Trophoblast cell (in vitro differentiated cells and primary cell): ENCODE data around the gene CCDC74B.
"Not testable (repeated sequence)": the region's sequence is repeated elsewhere in the genome, so short reads cannot be mapped to it uniquely, and the experiment has no call there.

Source experiments
- DNase-seq, 2 donors: peaks; one replicate each; pipeline ENCODE4 v3.0.0-alpha.2; 2016
- H2AFZ ChIP-seq: 2 replicates; pipeline ENCODE4 v1.6.1; 2013; ENCODE audit warnings: low read length, moderate library complexity, mild to moderate bottlenecking; ENCODE audit not compliant: insufficient read depth, poor library complexity
- H2AK5ac ChIP-seq: 2 replicates; pipeline ENCODE4 v1.6.1; 2013; ENCODE audit warnings: mild to moderate bottlenecking, low read length
- H2BK120ac ChIP-seq: 2 replicates; pipeline ENCODE4 v1.6.1; 2013; ENCODE audit warnings: low read length, mild to moderate bottlenecking, moderate library complexity; ENCODE audit not compliant: insufficient read depth, poor library complexity
- H2BK12ac ChIP-seq: 2 replicates; pipeline ENCODE4 v1.6.1; 2013; ENCODE audit warnings: mild to moderate bottlenecking, low read length, moderate library complexity
- H2BK5ac ChIP-seq: 2 replicates; pipeline ENCODE4 v1.6.1; 2013; ENCODE audit warnings: low read length, low read depth, moderate library complexity, mild to moderate bottlenecking; ENCODE audit not compliant: poor library complexity
- H3K14ac ChIP-seq: 2 replicates; pipeline ENCODE4 v1.6.1; 2013; ENCODE audit warnings: mild to moderate bottlenecking, low read length
- H3K18ac ChIP-seq: 2 replicates; pipeline ENCODE4 v1.6.1; 2013; ENCODE audit warnings: mild to moderate bottlenecking, low read length
- H3K23ac ChIP-seq: 2 replicates; pipeline ENCODE4 v1.6.1; 2013; ENCODE audit warnings: low read length
- H3K27ac ChIP-seq: 2 replicates; pipeline ENCODE4 v1.5.1; 2013; ENCODE audit warnings: low read depth, mild to moderate bottlenecking, inconsistent platforms, low read length, moderate library complexity
- H3K27me3 ChIP-seq: 2 replicates; pipeline ENCODE4 v1.6.1; 2013; ENCODE audit warnings: inconsistent platforms, mild to moderate bottlenecking, low read length, moderate library complexity; ENCODE audit not compliant: insufficient read depth
- H3K36me3 ChIP-seq, 2 experiments: 1 replicate in 1 of 2; 2 replicates in 1 of 2; pipeline ENCODE4 v1.6.1; 2013; ENCODE audit warnings: low read length in 2 of 2, mild to moderate bottlenecking in 2 of 2, moderate library complexity in 1 of 2; ENCODE audit not compliant: insufficient read depth in 2 of 2, control insufficient read depth in 1 of 2
- H3K4ac ChIP-seq: 2 replicates; pipeline ENCODE4 v1.6.1; 2013; ENCODE audit warnings: low read depth, mild to moderate bottlenecking, low read length, moderate library complexity
- H3K4me1 ChIP-seq, 2 experiments: 1 replicate in 1 of 2; 2 replicates in 1 of 2; pipeline ENCODE4 v1.6.1; 2013; ENCODE audit warnings: low read length in 2 of 2, mild to moderate bottlenecking in 2 of 2, moderate library complexity in 1 of 2; ENCODE audit not compliant: insufficient read depth in 2 of 2, control insufficient read depth in 1 of 2
- H3K4me2 ChIP-seq: 2 replicates; pipeline ENCODE4 v1.6.1; 2013; ENCODE audit warnings: inconsistent platforms, mild to moderate bottlenecking, low read length, moderate library complexity
- H3K4me3 ChIP-seq: 2 replicates; pipeline ENCODE4 v1.5.1; 2013; ENCODE audit warnings: mild to moderate bottlenecking, low read depth, low read length, inconsistent platforms
- H3K79me1 ChIP-seq: one replicate; pipeline ENCODE4 v1.6.1; 2013; ENCODE audit warnings: low read length
- H3K79me2 ChIP-seq: 2 replicates; pipeline ENCODE4 v1.6.1; 2013; ENCODE audit warnings: low read length, mild to moderate bottlenecking; ENCODE audit not compliant: control insufficient read depth, insufficient read depth, poor library complexity
- H3K9ac ChIP-seq: 2 replicates; pipeline ENCODE4 v1.6.1; 2013; ENCODE audit warnings: mild to moderate bottlenecking, low read length
- H3K9me3 ChIP-seq: 2 replicates; pipeline ENCODE4 v1.6.1; 2013; ENCODE audit warnings: low read depth, mild to moderate bottlenecking, control low read depth, inconsistent platforms, low read length; ENCODE audit not compliant: insufficient read depth
- H4K12ac ChIP-seq: 2 replicates; pipeline ENCODE4 v1.6.1; 2013; ENCODE audit warnings: low read depth, mild to moderate bottlenecking, low read length, moderate library complexity
- H4K8ac ChIP-seq: 2 replicates; pipeline ENCODE4 v1.6.1; 2013; ENCODE audit warnings: low read depth, mild to moderate bottlenecking, low read length, moderate library complexity
- H4K91ac ChIP-seq: one replicate; pipeline ENCODE4 v1.6.1; 2013; ENCODE audit warnings: low read depth, mild to moderate bottlenecking, low read length, moderate library complexity
- WGBS: extraction: QIAGEN DNeasy Blood & Tissue Kit; methylation state at CpG from one replicate; pipeline ENCODE4 v1.1.7; 2013; ENCODE audit warnings: missing lambda C conversion rate; ENCODE audit not compliant: insufficient read length, insufficient coverage; ENCODE audit errors: extremely low coverage; 5-methylcytosine and 5-hydroxymethylcytosine counted together

The CCDC74B gene

GRCh38 chr2:130157825-130158514 lies 13.1 kb upstream of the CCDC74B start:
- not testable (repeated sequence) for H3K4me1 ChIP-seq, H2AK5ac ChIP-seq, H3K9ac ChIP-seq, H2BK120ac ChIP-seq, H4K12ac ChIP-seq, H2AFZ ChIP-seq, H2BK5ac ChIP-seq, H3K18ac ChIP-seq, H3K4me2 ChIP-seq, H3K4ac ChIP-seq, DNase-seq, H3K79me1 ChIP-seq, H3K9me3 ChIP-seq, H4K91ac ChIP-seq, H3K4me3 ChIP-seq, H3K14ac ChIP-seq, H3K27ac ChIP-seq, H4K8ac ChIP-seq, H3K27me3 ChIP-seq, H2BK12ac ChIP-seq, H3K23ac ChIP-seq, H3K79me2 ChIP-seq
- peaks cover 54 to 57% of the 10 kb centered on the region in 2 experiments for H3K36me3 ChIP-seq
- no CpG with 5 or more reads among the region's 13 CpGs for WGBS

- peaks cover 55 to 57% of the 10 kb centered on the region in 2 experiments for H3K36me3 ChIP-seq
- not testable (repeated sequence) for H2AK5ac ChIP-seq, H3K9ac ChIP-seq, H2BK120ac ChIP-seq, H3K4ac ChIP-seq, H2BK12ac ChIP-seq, DNase-seq, H4K91ac ChIP-seq, H3K18ac ChIP-seq, H3K4me1 ChIP-seq, H3K9me3 ChIP-seq, H2BK5ac ChIP-seq, H3K79me1 ChIP-seq, H4K12ac ChIP-seq, H3K27me3 ChIP-seq, H4K8ac ChIP-seq, H3K27ac ChIP-seq, H3K79me2 ChIP-seq, H3K4me2 ChIP-seq, H2AFZ ChIP-seq, H3K14ac ChIP-seq, H3K4me3 ChIP-seq, H3K23ac ChIP-seq
- WGBS: no CpG with 5 or more reads among the region's 12 CpGs
Measured at GRCh38 chr2:130157354-130157753, 12.4 kb upstream of the CCDC74B start.

GRCh38 chr2:130156624-130157004 lies 11.7 kb upstream of the CCDC74B start:
- no peak overlapping the region for H2AK5ac ChIP-seq
- H3K27me3 ChIP-seq: no peaks in the 10 kb centered on the region
- WGBS: no CpG with 5 or more reads among the region's 9 CpGs
- H3K36me3 ChIP-seq: peaks cover 60% of the 10 kb centered on the region in 2 experiments
- H4K12ac ChIP-seq: no peak overlapping the region
- no peak overlapping the region for H2BK120ac ChIP-seq
- peaks cover 2% of the 10 kb centered on the region for H3K9me3 ChIP-seq
- no peak overlapping the region for H3K4me3 ChIP-seq
- DNase-seq: no peak
- no peak overlapping the region for H4K91ac ChIP-seq
- H3K4me2 ChIP-seq: no peak overlapping the region
- H3K14ac ChIP-seq: no peak overlapping the region
- no peak overlapping the region for H2AFZ ChIP-seq
- no peak overlapping the region for H3K4ac ChIP-seq
- no peak overlapping the region for H3K23ac ChIP-seq
- H3K27ac ChIP-seq: no peak overlapping the region
- no peaks in the 10 kb centered on the region for H3K4me1 ChIP-seq
- no peak overlapping the region for H2BK12ac ChIP-seq
- no peak overlapping the region for H4K8ac ChIP-seq
- no peak overlapping the region for H2BK5ac ChIP-seq
- no peak overlapping the region for H3K9ac ChIP-seq
- no peak overlapping the region for H3K18ac ChIP-seq
- no peaks in the 10 kb centered on the region for H3K79me2 ChIP-seq
- H3K79me1 ChIP-seq: no peaks in the 10 kb centered on the region

- not testable (repeated sequence) for H3K4ac ChIP-seq, H3K9me3 ChIP-seq, H2BK120ac ChIP-seq, H3K4me3 ChIP-seq, H3K18ac ChIP-seq, H3K27ac ChIP-seq, H3K9ac ChIP-seq, H2AFZ ChIP-seq, H4K91ac ChIP-seq, H3K14ac ChIP-seq, H3K27me3 ChIP-seq, H3K4me1 ChIP-seq, H4K12ac ChIP-seq, H3K4me2 ChIP-seq, H3K79me1 ChIP-seq, H4K8ac ChIP-seq, H2BK5ac ChIP-seq, H2BK12ac ChIP-seq, H3K79me2 ChIP-seq, H3K23ac ChIP-seq, H2AK5ac ChIP-seq
- peaks cover 58 to 59% of the 10 kb centered on the region in 2 experiments for H3K36me3 ChIP-seq
- no CpG with 5 or more reads among the region's 16 CpGs for WGBS
- DNase-seq: peak; percentile 20 to 44
Measured at GRCh38 chr2:130155956-130156623, 11.2 kb upstream of the CCDC74B start.
